ENCODE measurements around the gene MBNL3.
"Not testable (repeated sequence)": the region's sequence is repeated elsewhere in the genome, so short reads cannot be mapped to it uniquely, and the experiment has no call there.

The MBNL3 gene

GRCh38 chrX:132474544-132475248 is 14.1 kb downstream of the MBNL3 start:
- DNase-seq, result no peak

- no peak for DNase-seq
These were observed 16.4 kb downstream of the MBNL3 start for GRCh38 chrX:132472397-132472796.

DNA sequence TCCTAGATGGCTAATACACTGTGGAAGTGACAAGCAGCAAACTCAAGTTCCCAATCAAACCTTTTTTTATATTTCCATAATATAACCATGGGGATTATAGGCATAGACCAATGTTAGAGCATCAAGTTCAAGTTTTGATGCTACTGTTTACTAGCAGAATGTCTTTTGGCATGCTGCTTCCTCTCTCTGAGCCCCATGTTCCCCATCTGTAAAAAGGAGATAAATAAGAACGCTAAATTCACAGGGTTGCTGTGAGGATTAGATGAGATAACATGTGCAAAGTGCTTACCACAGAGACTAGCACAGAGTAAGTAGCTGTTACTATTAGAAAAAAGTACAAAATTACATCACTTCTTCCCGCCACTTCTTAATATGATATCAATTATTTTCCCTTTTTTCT is 18.0 kb downstream of the MBNL3 start:
- DNase-seq, result no peak

DNA sequence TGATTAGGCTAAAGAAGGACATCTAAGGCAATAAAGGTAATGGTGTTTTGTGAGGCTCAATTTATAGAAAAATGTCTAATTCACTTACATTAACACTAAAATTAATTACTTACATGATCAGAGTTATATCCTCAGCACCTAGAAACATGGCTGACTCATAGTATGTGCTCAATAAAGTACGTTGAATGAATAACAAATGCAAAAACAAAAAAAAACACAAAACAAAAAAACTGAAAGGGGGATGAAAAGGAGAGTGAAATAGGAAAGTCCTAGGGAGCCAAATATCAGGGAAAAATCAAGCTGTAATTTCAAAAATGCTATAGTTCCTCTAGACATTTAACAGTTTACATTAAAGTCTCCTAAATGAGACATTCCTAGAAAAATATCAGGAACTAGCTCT is 18.7 kb downstream of the MBNL3 start:
- DNase-seq, result no peak

DNA sequence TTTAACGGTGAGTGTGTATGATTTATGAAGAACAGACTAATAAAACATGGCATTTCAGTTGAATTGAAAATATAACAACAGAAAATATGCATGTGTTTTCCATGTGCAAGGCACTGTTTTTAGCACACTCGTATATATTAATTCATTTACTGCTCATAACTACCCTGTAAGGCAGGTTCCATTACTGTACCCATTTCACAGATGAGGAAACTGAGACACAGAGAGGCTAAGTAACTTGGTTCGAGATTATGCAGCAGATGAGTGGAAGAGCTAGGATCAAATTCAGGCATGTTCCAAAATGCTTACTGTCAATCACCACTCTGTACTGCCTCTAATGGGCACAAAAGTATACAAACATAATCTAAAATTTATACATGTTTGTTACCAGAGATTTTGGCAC is 20.4 kb downstream of the MBNL3 start:
- no peak for DNase-seq

- no peak for DNase-seq
These were observed 20.8 kb downstream of the MBNL3 start for GRCh38 chrX:132467989-132468388.

DNA sequence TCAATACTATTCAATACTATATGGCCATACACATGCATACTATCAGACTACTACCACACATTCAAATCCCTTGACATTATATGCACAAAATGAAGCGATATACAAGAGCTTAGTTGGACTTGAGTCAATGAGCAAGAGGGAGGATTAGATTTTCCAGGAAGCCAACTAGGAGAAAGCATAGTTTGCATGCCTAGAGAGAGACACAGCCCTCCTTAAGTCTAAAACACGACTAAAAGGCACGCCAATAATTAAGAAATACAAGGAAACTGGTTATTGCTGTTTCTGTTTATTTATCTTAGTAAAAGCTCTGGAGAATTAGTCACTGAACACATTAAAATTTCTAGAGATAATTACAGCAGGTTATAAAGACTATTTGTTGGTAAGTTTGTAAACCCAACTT is 21.8 kb downstream of the MBNL3 start:
- no peak for DNase-seq

DNA sequence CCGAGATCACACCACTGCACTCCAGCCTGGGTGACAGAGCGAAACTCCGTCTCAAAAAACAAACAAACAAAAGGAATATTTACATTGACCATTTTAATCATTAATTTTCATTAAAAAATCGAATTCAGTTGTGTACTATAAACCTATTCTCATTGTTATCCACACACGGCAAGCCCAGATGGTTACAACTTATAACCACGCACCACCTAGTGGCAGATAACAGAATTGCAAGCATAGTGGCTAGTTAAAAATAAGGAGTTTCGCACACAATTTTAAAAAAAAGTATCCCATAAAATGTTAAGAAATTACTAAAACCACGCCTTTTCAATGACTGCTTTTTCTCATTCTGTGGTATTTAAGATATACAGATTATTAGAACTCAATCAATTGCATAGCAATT is 25.4 kb downstream of the MBNL3 start:
- peak; percentile 30 for DNase-seq

DNA sequence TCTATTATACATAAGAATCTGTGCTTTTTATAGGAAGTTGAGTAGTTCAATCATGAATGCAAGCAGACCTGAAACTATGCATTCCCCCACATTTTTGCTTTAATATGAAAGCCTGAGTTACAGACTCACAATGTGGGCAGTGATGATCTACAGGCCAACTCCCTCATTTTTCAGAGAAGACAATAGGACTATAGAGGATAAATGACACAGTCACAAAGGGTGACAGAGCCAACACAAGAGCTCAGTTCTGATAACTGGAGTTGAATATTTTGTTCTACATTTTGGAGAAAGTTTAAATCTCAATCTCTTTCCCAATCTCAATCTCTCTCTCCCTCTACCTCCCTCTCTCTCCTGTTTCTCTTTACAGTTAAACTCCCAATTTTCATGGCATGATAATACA is 27.0 kb downstream of the MBNL3 start:
- no peak for DNase-seq

DNA sequence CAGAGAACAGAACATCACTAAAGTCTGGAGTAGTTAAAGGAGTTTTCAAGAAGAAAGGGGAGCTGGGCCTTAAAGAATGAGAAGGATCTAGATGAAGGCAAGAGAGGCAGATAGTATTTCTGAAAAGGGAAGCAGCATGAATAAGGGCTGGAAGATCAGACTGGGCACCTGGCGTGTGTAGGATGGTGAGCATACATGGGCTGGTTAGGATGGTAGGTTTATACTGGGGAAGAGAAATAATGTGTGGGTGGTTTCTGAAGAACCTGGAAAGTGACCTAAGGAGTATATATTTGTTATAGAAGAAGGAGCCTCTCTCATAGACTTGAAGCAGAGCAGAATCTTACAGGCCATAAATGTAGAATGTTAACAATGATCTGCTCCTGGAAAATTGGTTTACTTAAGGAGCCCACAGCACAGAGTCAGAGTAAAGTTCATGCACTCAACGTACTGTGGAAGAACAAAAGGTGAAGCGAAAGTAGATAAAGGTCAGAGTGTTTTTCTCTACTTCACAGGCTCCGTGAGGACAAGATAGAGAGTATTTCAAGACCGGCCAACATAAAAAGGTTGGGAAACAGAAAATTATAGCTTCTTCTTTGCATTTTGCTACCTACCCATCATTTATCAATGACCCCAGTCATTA is 35.8 kb downstream of the MBNL3 start:
- no peak for DNase-seq

GRCh38 chrX:132445909-132446308 is 42.9 kb downstream of the MBNL3 start:
- not testable (repeated sequence) for DNase-seq

DNA sequence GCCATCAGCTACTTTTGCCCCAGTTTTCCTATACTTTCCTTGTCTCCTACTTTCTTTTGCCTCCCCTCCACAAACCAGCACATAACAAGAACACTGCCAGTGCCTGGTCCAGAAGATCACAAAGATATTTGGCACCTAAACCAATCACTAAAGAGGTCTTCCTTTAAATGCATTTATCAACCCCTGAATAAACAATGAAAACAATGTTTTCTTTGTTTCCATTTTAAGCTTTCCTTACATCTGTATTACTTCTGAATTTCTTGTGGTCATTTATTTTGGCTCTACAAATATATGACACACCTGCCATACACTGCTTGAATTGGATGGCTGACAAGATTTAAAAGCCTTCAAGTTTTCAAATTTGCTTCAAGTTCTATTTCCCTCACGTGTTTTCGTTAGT is 43.9 kb downstream of the MBNL3 start:
- DNase-seq, result no peak

GRCh38 chrX:132443196-132444135 is 45.4 kb downstream of the MBNL3 start:
- DNase-seq, result no peak

DNA sequence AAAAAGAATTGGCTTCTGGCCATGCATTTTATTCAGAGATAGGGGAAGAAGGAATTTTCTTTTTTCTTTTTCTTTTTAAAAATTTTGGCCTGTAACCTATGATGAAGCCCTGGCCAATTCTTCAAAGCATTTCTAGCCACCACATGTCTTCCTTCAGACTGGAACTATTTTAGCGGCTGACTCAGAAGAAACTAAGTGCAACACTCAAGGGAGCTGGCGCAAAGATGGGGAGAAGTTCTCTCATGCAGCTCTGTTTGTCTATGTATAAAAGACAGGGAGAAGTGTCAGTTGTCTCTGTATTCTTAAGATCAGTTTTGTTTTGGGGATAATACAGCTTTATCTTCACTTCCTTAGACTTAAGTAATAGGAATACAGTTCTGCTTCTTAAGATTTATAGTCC is 46.1 kb downstream of the MBNL3 start:
- DNase-seq, result no peak

DNA sequence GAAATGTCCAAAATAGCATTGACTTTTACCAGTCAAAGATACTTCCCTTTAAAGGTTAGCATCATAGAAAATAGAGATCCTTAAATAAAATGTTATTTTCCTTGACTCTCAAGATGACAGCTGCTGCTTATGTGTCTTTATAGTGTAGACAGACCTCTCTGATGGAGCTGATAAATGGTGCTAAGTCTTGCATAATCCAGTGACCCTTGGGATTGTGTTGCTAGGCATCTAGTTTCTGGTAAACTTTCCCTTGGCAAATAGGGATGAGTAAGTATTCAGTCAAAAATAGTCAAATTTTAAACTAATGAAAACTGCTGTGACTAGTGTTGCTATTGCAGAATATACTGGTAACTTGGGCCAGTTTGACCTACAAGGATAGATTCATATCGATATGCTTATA is 53.6 kb downstream of the MBNL3 start:
- DNase-seq, result no peak

DNA sequence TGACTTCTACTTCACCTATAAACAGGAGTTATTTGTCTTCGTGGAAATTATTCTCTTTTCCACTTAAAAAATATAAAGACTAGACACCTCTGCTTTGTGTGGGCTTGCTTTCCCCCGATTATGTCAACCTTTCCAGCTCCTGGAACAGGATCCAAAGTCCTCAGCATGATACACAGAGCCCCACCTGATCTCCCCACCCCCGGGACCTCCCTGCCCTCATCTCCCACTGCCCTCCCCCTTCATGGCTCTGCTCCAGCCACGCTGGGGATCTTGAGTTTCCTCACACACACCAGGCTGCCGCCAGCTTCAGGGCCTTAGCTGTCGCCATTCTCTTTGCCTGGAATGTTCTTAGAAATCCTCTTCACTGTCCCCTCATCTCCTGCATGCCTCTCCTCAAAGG is 55.3 kb downstream of the MBNL3 start:
- DNase-seq, result no peak

DNA sequence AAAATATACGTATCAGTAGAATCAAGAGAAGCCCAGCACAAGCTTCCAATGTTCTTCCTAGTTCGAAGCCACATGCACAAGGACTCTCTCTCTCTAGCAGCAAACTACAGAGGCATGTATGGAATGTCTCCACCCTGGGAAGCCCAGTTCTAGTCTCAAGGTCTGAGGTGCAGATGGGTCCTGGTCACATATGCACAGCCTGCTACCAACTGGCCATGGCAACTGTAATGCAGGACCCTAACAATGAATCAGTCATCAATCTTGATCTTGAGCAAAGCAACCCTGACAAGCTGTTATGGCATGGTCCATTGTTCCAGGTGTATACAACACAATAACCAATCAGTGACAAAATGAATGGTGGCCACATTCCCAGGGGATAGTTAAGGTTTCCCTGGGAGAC is 55.8 kb downstream of the MBNL3 start:
- DNase-seq, result no peak

DNA sequence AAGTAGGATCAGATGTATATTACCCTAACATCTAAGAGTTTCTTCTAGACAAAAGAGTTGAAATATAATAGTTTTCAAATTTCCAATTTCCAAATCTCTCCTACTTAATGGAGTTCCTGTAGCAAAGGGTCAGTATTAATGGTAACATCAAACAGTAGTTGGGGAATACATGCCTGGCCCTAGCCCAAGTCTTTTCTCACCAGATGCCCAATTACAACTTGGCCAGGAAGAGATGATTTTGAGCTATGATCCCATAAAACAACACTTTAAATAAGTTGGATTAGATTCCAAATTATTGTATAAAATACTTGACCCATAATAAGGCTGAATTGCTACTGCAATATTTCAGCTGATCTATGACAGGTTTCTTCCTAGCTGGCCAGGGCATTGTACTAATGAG is 59.9 kb downstream of the MBNL3 start:
- no peak for DNase-seq

DNA sequence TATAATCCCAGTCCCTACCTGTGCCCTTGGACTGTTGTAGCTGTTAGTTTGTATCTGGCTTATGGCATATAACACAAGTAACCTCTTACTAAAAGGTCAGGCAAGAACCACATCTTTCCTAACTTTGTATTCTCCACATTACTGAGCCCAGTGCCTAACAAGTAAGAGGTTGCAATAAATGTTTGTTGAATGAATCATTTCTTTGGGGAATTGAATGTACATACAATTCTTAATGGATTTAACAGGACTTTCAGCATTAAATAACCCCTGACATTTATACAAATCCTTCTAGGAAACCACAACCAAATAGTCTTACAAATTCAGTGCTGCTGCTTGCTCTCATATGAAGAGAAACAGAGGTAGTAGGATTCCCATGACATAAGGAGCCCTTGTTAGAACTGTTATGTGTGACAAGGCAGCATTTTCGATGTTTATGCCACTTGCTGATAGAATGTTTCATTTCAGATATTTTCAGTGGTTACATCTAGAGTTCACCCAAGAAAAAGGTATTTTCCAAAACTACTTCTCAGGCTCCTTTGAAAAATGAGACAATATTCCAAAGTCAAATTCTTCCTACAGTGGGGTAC is 62.0 kb downstream of the MBNL3 start:
- no peak for DNase-seq

DNA sequence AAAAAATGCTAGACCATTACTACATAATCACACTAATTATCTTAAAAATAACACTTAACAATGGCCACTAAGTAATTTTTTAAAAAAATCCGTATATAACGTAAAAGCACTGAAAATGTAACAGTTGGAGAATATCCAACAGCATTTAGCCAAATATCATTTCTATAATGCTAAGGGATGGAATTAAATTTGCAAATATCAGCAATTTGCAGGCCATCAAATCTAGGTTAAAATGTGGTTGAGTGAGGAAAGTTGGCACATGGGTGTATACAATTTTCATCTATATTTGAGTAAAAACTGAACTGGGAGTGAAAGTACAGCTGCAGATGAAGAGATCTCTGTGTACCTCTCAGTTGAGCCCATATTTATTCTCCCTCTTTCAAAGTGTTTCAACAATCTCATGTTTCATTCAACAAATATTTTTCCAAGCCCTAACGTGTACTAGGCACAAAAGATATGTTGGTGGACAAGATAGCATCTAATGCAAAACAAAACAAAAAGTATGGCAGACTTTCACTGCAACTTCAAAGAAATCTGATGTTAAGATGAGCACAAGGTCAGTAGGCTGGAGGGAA is 63.0 kb downstream of the MBNL3 start:
- DNase-seq, result no peak

GRCh38 chrX:132423323-132423722 is 65.5 kb downstream of the MBNL3 start:
- DNase-seq, result no peak

- DNase-seq, result no peak
These were observed 73.8 kb downstream of the MBNL3 start for GRCh38 chrX:132415012-132415411.

DNA sequence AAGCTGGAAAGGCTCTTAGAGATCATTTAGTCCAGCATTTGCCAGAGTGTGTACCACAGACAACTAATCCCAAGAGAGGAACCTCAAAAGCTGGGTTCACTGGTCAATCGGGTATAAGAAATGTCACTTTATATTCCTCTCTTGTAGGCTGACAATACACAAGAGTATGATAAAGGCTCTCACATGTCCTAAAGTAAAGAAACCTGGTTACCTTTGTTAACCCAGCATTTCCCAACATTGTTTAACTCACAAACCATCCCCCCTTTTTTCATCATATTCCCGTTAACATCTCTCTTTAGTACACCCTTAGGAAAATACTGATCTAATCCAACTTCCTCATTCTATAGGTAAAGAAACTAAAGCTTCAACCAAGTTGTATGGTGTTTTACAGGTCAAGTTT is 74.4 kb downstream of the MBNL3 start:
- no peak for DNase-seq
